GM21786 (cell line): ENCODE results near the gene PCDHGC4.
A peak's percentile ranks its signal among the peaks of the same experiment; 100 is the strongest.

Experiments
- ATAC-seq: cut with Tn5 transposase; IDR thresholded peaks from one replicate; pipeline ENCODE4 v1.9.1; 2021; ENCODE audit not compliant: unreplicated experiment

The PCDHGC4 gene

DNA sequence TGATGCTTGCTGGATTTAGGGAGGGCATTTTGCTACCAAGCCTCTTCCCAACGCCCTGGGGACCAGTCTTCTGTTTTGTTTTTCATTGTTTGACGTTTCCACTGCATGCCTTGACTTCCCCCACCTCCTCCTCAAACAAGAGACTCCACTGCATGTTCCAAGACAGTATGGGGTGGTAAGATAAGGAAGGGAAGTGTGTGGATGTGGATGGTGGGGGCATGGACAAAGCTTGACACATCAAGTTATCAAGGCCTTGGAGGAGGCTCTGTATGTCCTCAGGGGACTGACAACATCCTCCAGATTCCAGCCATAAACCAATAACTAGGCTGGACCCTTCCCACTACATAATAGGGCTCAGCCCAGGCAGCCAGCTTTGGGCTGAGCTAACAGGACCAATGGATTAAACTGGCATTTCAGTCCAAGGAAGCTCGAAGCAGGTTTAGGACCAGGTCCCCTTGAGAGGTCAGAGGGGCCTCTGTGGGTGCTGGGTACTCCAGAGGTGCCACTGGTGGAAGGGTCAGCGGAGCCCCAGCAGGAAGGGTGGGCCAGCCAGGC lies 27.0 kb downstream of the PCDHGC4 start:
- no peak for ATAC-seq

DNA sequence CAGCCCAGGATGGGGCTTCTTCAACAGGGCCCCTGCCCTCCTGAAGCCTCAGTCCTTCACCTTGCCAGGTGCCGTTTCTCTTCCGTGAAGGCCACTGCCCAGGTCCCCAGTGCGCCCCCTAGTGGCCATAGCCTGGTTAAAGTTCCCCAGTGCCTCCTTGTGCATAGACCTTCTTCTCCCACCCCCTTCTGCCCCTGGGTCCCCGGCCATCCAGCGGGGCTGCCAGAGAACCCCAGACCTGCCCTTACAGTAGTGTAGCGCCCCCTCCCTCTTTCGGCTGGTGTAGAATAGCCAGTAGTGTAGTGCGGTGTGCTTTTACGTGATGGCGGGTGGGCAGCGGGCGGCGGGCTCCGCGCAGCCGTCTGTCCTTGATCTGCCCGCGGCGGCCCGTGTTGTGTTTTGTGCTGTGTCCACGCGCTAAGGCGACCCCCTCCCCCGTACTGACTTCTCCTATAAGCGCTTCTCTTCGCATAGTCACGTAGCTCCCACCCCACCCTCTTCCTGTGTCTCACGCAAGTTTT lies 27.6 kb downstream of the PCDHGC4 start:
- ATAC-seq = no peak

DNA sequence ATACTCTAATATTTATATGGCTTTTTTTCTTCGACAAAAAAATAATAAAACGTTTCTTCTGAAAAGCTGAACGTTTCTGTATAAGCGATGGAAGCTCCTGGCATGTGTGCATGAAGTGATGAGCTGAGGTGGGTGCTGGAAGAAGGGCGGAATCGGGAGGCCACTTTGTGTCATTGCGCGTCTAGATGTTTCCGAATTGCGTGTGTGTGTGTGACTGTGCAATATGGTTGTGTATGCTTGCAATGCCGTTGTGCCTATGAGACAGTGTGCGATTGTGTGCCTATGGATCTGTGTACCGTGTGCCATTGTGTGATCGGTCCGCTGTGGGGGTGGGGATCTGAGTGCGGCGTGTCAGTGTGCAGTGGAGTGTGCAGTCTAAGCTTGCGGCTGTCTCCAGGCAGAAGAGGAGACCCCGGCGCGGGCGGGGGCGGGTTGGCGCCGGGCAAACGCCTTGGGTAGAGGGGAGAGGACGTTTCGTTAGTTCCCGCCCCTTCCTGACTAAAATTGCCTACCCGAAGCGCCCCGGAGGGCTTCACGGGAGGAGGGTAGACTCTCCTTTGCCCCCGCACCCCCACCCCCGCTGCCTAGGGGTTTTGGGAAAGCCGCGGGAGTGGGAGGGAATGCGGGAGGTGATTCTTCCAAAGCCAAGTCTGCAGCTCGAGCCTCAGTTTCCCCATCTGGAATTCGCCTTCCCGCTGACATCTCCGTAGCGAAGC lies 28.2 kb downstream of the PCDHGC4 start:
- ATAC-seq = no peak

DNA sequence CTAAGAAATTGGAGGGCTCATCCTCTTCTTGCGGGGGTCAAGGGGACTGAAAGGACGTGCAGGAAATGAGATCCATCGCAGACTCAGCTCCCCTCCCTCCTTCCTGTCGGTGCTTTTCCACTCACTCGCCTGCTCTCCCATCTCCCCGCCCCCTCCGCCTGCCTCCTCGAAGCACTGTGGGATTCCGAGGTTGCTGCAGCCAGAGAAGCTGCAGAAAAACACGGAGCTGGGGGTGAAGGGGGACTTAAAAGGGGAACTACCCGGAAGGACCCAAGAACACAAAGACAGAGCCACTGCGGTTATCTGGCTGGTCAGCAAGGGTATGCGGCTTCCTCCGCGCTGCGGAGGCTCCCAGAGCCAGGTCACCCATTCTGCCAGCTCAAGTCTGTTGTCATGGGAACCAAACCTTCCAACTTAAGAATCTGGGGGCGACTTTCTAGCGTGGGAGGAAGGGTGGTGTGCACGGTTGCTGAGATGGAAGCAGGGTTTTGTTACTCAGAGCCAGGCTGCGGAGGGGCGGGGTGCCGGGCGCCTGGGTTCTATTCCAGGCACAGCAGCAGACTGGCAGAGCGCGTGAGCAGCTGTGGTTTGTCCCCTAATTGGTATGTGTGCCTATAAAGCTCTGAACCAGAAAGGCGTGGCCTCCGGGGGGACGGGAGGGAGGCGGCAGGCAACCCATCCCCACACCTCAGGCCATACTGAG lies 28.9 kb downstream of the PCDHGC4 start:
- ATAC-seq = peak; percentile 36

DNA sequence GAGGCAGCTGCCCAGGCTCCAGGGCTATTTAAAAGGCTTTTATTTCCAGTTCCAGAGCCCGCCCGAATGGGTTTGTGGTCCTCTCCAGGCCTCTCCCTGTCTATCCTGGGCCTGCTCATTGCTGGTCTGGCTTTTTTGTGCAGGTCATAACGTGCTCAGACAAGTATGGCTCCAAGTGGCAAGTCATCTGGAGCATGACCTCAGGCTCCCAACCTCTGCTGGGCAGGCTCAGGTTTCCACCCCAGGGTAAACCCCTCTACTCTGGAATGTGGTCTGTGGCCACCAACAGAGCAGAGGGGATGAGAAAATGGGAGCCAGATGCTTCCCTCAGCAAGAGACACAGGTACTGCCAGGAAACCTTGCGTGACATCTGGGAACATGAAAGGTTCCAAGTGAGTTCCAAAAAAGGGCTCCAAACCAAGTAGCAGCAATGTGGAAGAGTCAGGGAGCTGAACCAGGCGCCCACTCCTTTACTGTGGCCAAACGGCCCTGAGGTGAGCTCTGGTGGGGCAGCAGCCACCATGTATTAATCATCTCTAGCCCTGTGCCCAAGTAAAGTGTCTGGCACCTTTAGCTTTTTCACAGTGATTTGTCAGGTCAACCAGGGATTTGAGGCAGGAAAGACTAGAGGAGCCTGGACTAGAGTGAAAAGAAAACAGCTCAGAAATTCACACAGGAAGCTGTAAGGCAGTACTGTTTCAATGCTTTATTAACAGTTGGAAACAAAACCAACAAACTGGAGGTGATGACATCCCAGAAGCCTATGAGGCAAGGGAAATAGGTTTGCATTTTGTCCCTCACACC lies 29.7 kb downstream of the PCDHGC4 start:
- ATAC-seq = peak; percentile 12

DNA sequence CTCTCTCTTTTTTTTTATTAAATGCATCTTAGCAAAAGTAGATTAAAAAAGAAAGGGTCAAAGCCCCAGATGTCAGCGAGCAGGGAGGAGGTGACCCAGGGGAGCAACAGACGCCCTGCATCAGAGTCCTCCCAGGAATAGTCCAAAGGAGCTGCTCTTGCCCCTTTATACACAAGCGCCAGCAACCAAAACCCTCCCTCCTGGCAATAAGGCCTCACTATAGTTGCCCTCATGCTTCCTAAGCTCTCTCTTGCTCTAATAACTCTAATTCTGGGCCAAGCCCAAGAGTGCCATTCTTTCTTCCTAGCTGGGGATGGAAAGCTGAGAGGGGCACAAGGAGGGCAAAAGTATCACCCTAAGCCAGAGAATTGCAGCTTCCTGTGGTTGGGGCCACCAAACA lies 30.3 kb downstream of the PCDHGC4 start:
- no peak for ATAC-seq

DNA sequence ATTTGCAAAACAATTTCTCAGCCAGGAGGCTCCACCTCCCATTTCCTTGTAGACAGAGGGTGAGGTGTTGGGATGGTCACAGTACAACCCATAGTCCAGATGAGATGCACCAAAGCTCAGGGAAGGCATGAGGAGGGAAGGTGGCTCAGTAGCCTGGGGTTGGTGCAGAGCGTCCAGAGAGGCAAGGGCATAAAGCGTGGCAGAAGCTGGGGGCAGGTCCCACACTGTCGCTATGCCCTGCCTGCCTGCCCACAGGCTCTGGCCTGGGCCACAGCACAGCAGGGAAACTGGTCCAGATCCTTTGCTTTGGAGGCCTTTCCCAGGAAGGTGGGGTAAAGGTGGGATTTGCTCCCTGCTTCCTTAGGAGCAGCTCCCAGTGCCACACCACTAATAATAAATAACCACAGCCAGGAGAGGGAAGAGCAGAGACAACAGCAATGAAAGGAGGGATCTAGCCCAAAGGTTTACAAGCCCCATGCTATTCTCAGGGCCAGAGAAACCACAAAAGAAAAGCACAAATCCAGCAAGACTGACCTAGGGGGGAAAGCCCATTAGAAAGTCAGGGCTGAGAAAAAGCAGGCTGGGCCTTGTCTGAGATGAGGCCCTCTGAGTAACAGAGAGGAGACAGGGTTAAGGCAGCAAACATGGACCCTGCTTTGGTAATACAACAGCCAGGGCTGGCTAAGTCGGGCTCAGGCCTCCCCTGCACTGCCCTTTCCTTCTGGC lies 31.3 kb downstream of the PCDHGC4 start:
- no peak for ATAC-seq

DNA sequence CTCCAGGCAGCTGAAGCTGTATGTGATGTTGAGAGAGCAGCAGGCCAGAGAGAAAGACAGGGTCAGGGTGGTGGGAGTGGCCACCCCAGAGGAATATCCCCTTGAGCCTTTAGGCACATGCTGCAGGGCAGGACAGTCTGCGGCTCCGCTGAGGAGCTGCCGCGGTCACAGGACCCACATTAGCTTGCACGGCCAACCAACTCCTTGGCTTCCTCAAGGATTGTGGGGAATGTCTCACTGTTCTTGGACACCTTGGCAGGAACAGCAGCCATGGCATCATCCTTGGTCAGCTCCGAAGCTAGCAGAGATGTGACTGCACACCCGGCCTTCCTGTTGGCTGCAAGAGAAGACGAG lies 31.8 kb downstream of the PCDHGC4 start:
- no peak for ATAC-seq

DNA sequence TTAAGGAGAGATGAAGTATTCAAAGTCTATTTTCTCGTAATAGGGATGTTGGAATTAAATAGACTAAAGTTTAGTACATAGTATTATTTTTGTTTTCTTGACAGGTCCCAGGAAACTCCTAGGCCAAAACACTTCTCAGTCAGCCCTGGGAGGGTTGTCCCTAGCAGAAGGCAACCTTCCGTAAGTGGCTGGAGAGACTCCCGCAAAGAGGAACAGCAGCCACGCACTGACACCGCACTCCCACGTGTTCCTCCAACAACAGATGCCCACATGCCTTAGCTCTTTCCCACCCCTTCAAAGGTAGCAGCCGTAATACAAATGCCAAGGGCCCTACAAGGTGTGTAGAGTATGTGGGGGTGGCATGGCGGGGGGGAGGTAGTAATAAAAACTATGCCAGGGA lies 32.5 kb downstream of the PCDHGC4 start:
- no peak for ATAC-seq

DNA sequence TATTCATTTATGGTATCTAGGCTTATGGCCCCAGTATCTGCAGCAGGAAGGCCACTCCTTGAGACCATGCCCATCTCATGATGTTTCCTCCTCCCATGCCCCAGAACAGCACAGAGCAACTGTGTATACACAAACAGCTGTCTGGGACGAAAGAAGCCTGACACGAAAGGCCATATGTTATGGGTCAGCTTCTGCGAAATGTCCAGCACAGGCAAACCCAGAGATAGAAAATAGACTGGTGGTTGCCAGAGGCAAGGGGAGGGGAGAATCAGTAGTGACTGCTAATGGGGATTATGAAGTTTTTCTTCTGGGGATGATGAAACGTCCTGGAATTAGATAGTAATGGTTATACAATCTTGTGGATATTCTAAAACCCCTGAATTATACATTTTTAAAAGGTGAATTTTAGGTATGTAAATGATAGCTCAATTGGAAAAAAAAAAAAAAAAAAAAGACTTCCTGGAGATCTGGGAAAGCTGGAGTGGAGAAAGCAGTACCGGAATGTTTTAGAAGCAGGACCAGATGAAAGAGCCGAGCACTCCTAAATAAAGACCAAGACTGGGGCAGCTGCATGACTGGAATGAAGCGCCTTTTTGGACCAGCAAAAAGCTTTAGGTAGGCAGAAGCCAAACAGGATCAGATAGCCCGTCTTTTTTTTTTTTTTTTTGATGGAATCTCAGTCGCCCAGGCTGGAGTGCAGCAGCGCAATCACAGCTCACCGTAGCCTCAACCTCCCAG lies 33.2 kb downstream of the PCDHGC4 start:
- ATAC-seq = no peak

DNA sequence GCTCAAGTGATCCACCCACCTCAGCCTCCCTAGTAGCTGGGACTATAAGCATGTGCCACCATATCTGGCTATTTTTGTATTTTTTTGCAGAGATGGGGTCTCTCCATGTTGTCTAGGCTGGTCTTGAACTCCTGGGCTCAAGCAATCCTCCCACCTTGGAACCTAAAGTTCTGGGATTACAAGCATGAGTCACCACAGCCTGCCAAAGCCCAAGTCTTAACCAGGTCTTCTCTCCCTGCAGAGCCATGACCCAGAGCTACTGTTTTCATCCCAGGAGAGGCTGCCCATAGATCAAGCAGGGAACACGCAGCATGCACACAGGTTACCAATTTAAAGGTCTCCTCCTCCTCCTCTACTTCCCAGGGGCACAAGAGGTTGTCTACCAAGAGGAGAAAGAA lies 33.8 kb downstream of the PCDHGC4 start:
- ATAC-seq = no peak

DNA sequence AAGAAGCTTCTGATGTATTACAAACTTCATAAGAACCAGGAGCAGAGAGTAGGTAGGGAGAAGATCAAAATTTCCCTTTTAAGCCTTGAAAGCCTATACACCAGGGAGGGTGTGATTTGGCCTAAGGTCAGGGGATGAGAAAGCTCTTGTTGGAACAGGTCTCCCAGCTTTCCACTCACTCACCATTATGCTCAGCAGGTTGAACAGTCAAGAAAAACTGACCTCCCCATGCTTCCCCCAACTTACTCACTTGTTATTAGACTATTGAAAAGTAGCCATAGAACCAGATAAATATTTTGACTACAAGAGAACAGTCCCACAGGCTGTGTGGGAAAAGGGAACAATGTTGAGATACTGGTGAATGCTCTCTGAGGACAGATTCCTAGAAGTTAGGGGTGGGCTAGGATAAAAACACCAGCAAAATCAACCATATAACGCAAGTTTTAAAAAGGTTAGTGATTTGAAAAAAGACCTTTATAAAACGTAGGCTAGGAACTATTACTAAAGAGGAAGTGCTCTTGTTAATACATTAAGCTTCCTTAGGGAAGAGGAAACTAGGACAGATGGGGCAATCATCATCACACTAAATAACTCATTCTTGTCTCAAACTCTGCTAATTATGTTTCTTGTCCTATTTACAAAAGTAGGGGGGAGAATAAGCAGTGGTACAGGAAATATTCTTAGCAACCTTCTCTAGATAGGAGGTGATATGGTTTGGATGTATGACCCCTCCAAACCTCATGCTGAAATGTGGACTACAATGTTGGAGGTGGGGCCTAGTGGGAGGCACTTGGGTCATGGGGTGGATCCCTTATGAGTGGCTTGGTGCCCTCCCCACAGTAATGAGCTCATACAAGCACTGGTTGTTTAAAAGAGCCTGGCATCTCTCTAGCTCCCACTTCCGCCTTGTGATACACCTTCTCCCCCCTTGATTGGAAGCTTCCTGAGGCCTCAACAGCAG lies 35.1 kb downstream of the PCDHGC4 start:
- no peak for ATAC-seq

DNA sequence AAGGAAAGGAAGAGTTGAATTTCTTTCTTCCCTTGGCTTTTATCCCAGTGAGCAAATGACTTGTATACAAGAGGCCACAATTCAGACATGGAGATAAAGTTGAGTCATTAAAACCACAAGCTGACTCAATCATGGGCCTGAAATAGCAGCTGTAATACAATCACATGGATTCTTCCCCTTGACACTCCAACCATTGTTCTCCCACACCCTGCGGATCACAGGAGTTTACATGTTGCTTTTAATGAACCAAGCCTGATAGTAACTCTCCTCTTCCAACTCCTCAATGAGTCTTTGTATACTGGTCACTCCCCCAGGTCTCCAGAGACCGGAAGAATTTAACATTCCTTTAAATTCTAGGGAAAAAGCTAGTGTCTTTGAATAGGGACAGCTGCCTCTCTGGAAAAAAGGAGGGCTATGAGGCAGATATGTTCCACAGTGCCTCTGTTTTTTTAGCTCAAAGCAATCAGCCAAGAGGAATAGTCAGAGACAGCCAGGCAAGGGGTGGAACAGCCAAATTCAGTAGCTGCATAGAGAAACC lies 36.5 kb downstream of the PCDHGC4 start:
- ATAC-seq = no peak

DNA sequence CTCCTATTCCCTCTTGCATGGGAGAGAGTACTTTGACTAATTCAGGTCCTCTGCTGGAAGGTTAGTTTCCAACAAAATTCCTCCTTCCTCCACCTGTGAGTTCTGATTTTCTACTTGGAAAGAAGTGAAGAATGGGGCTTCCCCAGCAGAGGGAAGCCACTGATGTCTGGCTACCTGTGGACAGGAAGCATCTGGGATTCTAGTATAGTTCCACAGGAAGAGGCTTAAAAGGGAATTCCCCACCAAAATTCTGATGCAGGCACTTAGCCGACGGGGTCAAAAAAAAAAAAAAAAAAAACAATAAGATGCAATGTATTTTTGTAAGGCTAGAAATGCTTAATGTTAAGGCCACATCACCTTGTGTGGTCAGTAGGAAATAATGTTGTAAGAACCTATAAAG lies 37.5 kb downstream of the PCDHGC4 start:
- no peak for ATAC-seq

DNA sequence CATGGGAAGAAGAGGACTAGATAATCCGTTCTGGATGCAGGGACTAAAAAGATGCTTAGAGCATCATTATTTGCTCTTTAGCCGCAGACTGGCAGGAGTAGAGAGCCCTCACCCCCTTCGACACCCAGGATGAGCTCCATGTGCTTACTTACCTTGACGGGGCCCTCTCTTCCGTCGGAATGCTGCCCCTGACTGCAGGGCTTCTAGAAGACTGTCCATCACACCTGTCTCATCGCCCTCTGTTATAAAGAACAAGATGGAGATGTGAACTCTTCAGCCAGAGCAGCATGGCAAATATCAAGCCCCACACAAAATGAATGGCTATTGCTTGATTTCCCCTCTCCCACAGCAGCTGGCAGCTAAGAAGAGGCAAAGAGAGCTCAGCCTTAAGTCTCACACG lies 39.2 kb downstream of the PCDHGC4 start:
- ATAC-seq = no peak

DNA sequence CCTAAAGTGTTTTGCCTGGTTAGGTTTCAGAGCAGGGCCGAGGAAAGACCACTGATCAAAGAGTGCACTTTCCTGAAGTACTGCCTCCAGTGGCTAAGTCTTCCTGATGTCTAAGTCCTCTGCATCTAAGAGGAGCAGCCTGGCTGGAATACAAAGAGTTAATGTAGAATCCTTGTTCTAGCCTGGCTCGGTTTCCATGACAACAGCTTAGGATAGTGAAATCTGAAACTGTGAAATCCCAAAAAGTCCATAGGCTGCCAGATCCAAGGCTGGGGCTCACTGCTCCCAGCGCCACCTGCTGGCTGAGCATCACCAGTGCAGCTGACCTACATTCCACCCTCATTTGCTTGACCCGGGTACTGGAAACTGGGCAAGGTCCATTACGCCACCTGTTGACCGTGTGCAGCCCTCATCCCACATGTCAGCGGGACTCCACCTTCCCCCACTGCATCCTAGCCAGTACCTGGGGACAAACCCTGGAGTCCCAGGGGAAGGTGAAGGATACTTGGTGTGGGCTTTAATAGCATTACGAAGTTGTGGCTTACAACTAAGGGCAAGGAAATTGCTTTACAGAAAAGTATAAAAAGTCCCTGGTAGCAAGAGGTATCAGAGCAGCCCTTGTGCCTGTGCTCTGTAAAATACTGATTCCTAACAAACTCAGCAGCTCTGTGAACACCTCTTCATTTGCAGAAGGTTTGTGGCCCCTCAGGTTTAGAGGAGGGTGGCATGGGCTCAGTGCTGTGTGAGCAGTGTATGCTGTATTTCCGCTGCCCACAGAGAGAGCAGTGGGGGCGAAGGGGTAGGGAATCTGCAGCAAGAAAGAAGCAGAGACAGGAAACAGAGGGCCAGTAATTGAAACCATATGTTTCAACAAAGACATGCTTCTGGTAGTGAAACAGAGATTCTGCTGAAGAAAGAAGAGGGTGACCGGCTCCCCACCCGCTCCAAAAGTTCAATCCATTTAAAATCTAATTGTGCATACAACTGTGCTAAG lies 40.1 kb downstream of the PCDHGC4 start:
- ATAC-seq = peak; percentile 74

DNA sequence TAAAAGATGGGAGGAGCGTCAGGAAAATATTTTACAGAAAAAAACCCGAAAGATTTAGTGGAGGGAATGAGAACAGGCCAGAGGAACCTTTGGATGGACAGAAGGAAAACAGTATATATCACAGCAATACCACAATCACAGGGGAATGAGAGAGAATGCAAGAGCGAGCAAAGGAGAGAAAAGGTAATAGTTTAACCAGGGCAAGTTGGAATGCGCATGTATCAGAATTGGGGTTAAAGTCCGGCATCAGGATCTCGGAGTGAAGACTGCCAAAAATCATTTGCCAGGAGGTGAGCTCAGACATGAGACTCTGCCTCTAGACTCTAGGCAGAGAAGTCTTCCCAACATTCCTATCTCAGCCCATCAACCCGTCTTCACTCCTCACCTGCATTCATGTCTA lies 40.8 kb downstream of the PCDHGC4 start:
- ATAC-seq = no peak

DNA sequence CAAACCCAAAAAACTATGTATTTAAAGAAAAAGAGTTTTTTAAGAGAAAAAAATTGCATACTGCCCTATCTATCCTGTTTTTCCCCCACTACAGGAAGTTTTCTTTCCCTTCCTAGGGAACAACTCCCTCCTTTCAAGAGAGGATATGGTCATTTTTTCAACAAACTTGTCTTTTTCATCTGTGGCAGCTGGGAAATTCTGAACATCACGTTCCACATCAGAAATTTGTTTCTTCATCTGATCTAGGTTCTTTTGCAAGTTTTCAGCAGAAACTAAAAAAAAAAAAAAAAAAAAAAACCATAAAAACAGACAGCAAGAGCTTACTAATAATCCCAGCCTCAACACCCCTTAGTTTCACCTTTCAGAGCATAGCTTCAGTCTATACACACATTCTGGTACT lies 42.6 kb downstream of the PCDHGC4 start:
- ATAC-seq = no peak
